ENCODE measurements around the gene MAN1B1.
A peak's percentile ranks its signal among the peaks of the same experiment; 100 is the strongest.

DNA sequence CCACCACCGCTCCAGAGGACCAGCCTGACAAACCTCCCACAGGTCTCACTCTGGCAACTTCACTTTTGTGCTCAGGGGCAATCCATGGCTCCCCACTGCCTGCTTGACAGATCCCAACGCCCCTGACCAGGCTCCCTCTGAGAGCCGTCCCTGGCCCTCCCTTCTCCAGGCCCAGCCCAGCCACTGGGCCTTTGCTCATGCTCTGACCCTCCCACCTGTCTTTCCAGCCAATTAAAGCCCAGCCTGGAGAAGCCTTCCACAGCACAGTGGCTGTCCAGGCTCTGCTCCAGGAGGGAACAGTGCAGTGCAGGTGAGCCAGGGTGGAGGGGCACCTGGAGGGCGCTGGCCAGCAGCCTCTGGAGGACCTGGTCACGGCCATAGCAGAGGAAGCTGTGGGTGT lies 36.2 kb upstream of the MAN1B1 start:
- TF ChIP-seq, protein P1, sequence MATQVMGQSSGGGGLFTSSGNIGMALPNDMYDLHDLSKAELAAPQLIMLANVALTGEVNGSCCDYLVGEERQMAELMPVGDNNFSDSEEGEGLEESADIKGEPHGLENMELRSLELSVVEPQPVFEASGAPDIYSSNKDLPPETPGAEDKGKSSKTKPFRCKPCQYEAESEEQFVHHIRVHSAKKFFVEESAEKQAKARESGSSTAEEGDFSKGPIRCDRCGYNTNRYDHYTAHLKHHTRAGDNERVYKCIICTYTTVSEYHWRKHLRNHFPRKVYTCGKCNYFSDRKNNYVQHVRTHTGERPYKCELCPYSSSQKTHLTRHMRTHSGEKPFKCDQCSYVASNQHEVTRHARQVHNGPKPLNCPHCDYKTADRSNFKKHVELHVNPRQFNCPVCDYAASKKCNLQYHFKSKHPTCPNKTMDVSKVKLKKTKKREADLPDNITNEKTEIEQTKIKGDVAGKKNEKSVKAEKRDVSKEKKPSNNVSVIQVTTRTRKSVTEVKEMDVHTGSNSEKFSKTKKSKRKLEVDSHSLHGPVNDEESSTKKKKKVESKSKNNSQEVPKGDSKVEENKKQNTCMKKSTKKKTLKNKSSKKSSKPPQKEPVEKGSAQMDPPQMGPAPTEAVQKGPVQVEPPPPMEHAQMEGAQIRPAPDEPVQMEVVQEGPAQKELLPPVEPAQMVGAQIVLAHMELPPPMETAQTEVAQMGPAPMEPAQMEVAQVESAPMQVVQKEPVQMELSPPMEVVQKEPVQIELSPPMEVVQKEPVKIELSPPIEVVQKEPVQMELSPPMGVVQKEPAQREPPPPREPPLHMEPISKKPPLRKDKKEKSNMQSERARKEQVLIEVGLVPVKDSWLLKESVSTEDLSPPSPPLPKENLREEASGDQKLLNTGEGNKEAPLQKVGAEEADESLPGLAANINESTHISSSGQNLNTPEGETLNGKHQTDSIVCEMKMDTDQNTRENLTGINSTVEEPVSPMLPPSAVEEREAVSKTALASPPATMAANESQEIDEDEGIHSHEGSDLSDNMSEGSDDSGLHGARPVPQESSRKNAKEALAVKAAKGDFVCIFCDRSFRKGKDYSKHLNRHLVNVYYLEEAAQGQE (IDR thresholded peaks at IDR 0.05; ENCODE audit: low read depth): peak; percentile 59
- no peak for TF ChIP-seq TEAD4 (IDR thresholded peaks at IDR 0.05)
- TF ChIP-seq, protein P2, sequence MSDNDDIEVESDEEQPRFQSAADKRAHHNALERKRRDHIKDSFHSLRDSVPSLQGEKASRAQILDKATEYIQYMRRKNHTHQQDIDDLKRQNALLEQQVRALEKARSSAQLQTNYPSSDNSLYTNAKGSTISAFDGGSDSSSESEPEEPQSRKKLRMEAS (IDR thresholded peaks at IDR 0.05): no peak
- no peak for TF ChIP-seq CEBPB (IDR thresholded peaks at IDR 0.05)

Data from Ishikawa (cell line).